HCT116 (cell line): ENCODE results near the gene APOBEC3B.

Source experiments
- ATF3 ChIP-seq: IDR thresholded peaks from 2 replicates; pipeline ENCODE4 v1.6.1; 2012
- CTCF ChIP-seq, 3 experiments: fragments of 200-600 bp in 1 of 3; sonication (generic) in 1 of 3; IDR thresholded peaks in 2 of 3; conservative IDR thresholded peaks in 1 of 3; 2 replicates each; pipeline ENCODE4 v1.5.1; 2012 to 2017; ENCODE audit warnings: low read depth in 2 of 3, low read length in 2 of 3, antibody characterized with exemption in 1 of 3, borderline replicate concordance in 1 of 3, control low read depth in 1 of 3, mild to moderate bottlenecking in 1 of 3, mixed read lengths in 1 of 3, mixed run types in 1 of 3, moderate library complexity in 1 of 3; ENCODE audit not compliant: insufficient read depth in 1 of 3
- FOSL1 ChIP-seq: IDR thresholded peaks from 2 replicates; pipeline ENCODE4 v1.6.1; 2012; ENCODE audit warnings: low read depth
- POLR2AphosphoS5 ChIP-seq: IDR thresholded peaks from 2 replicates; pipeline ENCODE4 v1.6.1; 2011; ENCODE audit warnings: mild to moderate bottlenecking, low read depth, low read length, moderate library complexity
- RAD21 ChIP-seq: IDR thresholded peaks from 2 replicates; pipeline ENCODE4 v1.6.1; 2012; ENCODE audit warnings: low read depth, mild to moderate bottlenecking
- REST ChIP-seq: IDR thresholded peaks from 2 replicates; pipeline ENCODE4 v1.6.1; 2012; ENCODE audit warnings: low read depth
- ZFX ChIP-seq: fragments of 450-650 bp; IDR thresholded peaks from 2 replicates; pipeline ENCODE4 v1.6.1; 2017

- TF ChIP-seq CTCF (IDR thresholded peaks at IDR 0.05 in 2 of 3, conservative IDR thresholded peaks at IDR 0.05 in 1 of 3; ENCODE audit: borderline replicate concordance in 1 of 3, insufficient read depth in 1 of 3, low read depth in 2 of 3, low read length in 2 of 3) (no peak), FOSL1 (no peak), REST (no peak), RAD21 (no peak), POLR2AphosphoS5 (no peak), ZFX (no peak), ATF3 (no peak)
These were observed 18.3 kb upstream of the APOBEC3B start for GRCh38 chr22:38963872-38964271.
